HG02981 (cell line): Measurements from ENCODE around the gene PDE7B.
"Not testable (repeated sequence)": the region's sequence is repeated elsewhere in the genome, so short reads cannot be mapped to it uniquely, and the experiment has no call there.

Experiments used
- ATAC-seq: cut with Tn5 transposase; IDR thresholded peaks from one replicate; pipeline ENCODE4 v1.9.1; 2021; ENCODE audit warnings: mild to moderate bottlenecking, moderate library complexity; ENCODE audit not compliant: unreplicated experiment

PDE7B gene

GRCh38 chr6:136095986-136096385, 244.5 kb downstream of the PDE7B start:
- ATAC-seq, result no peak

GRCh38 chr6:136102991-136103688, 251.6 kb downstream of the PDE7B start:
- ATAC-seq, result no peak

GRCh38 chr6:136103763-136104311, 252.3 kb downstream of the PDE7B start:
- no peak for ATAC-seq

- no peak for ATAC-seq
These were observed 253.1 kb downstream of the PDE7B start for GRCh38 chr6:136104556-136104955.

GRCh38 chr6:136105797-136106196, 254.3 kb downstream of the PDE7B start:
- ATAC-seq, result not testable (repeated sequence)

- ATAC-seq, result no peak
These were observed 257.0 kb downstream of the PDE7B start for GRCh38 chr6:136108361-136108945.

GRCh38 chr6:136111831-136112230, 260.3 kb downstream of the PDE7B start:
- ATAC-seq, result no peak

- ATAC-seq, result no peak
These were observed 260.8 kb downstream of the PDE7B start for GRCh38 chr6:136112262-136112661.

- ATAC-seq, result no peak
These were observed 262.3 kb downstream of the PDE7B start for GRCh38 chr6:136113736-136114173.

GRCh38 chr6:136114661-136115060, 263.2 kb downstream of the PDE7B start:
- ATAC-seq, result no peak

GRCh38 chr6:136115941-136116340, 264.4 kb downstream of the PDE7B start:
- ATAC-seq, result no peak

GRCh38 chr6:136117081-136117480, 265.6 kb downstream of the PDE7B start:
- ATAC-seq, result no peak

- no peak for ATAC-seq
These were observed 267.3 kb downstream of the PDE7B start for GRCh38 chr6:136118787-136119186.

GRCh38 chr6:136123468-136123867, 272.0 kb downstream of the PDE7B start:
- no peak for ATAC-seq

- no peak for ATAC-seq
These were observed 274.1 kb downstream of the PDE7B start for GRCh38 chr6:136125585-136125984.

GRCh38 chr6:136127873-136128272, 276.4 kb downstream of the PDE7B start:
- no peak for ATAC-seq

GRCh38 chr6:136129365-136129764, 277.9 kb downstream of the PDE7B start:
- no peak for ATAC-seq

GRCh38 chr6:136134268-136134667, 282.8 kb downstream of the PDE7B start:
- no peak for ATAC-seq

- ATAC-seq, result no peak
These were observed 283.2 kb downstream of the PDE7B start for GRCh38 chr6:136134751-136135150.

- no peak for ATAC-seq
These were observed 284.8 kb downstream of the PDE7B start for GRCh38 chr6:136136274-136136673.

- no peak for ATAC-seq
These were observed 285.6 kb downstream of the PDE7B start for GRCh38 chr6:136137008-136137692.
